Ammon's horn (tissue), 1 donor: ENCODE measurements around the gene ARHGEF1.

ENCODE experiments used
- DNase-seq: peaks from one replicate; pipeline ENCODE4 v3.0.0-alpha.2; 2016; ENCODE audit warnings: low spot score

Gene ARHGEF1

GRCh38 chr19:41882568-41883462 is at the start of gene ARHGEF1:
Gene ARHGEF1 (plus strand): TSS chr19:41883184. CDS start chr19:41888083, 4,899 bp downstream.
- DNase-seq: peak; percentile 35

GRCh38 chr19:41837981-41838708 is 44.8 kb upstream of the ARHGEF1 start:
- no peak for DNase-seq

- no peak for DNase-seq
These were observed 43.8 kb upstream of the ARHGEF1 start for GRCh38 chr19:41839211-41839610.

GRCh38 chr19:41843371-41843770 is 39.6 kb upstream of the ARHGEF1 start:
- DNase-seq: no peak

GRCh38 chr19:41844601-41845000 is 38.4 kb upstream of the ARHGEF1 start, which contains the start of gene LYPD4:
Gene LYPD4 (minus strand): TSS chr19:41844683. CDS start chr19:41839285, 5,398 bp downstream.
- DNase-seq: no peak

GRCh38 chr19:41845001-41845050 is 38.2 kb upstream of the ARHGEF1 start, which contains the start of gene DMRTC2:
Gene DMRTC2 (plus strand): TSS chr19:41845042. CDS start chr19:41847429, 2,387 bp downstream.
- no peak for DNase-seq

- no peak for DNase-seq
These were observed 37.9 kb upstream of the ARHGEF1 start for GRCh38 chr19:41845051-41845590.

- no peak for DNase-seq
These were observed 35.5 kb upstream of the ARHGEF1 start for GRCh38 chr19:41847351-41848105.

- no peak for DNase-seq
These were observed 34.3 kb upstream of the ARHGEF1 start for GRCh38 chr19:41848666-41849065.

GRCh38 chr19:41849067-41849466 is 33.9 kb upstream of the ARHGEF1 start:
- no peak for DNase-seq

GRCh38 chr19:41850381-41850780 is 32.6 kb upstream of the ARHGEF1 start:
- no peak for DNase-seq

GRCh38 chr19:41851456-41851855 is 31.5 kb upstream of the ARHGEF1 start:
- no peak for DNase-seq

GRCh38 chr19:41853344-41853743 is 29.6 kb upstream of the ARHGEF1 start:
- no peak for DNase-seq

GRCh38 chr19:41853768-41854167 is 29.2 kb upstream of the ARHGEF1 start:
- no peak for DNase-seq

- no peak for DNase-seq
These were observed 23.8 kb upstream of the ARHGEF1 start for GRCh38 chr19:41859213-41859617.

GRCh38 chr19:41859618-41860418 is 23.2 kb upstream of the ARHGEF1 start, which contains the start of gene RPS19:
Gene RPS19 (plus strand): TSS chr19:41860255. CDS start chr19:41860775, 520 bp downstream.
- peak; percentile 100 for DNase-seq

- no peak for DNase-seq
These were observed 22.4 kb upstream of the ARHGEF1 start for GRCh38 chr19:41860419-41861115.

- no peak for DNase-seq
These were observed 21.7 kb upstream of the ARHGEF1 start for GRCh38 chr19:41861116-41861768.

GRCh38 chr19:41861846-41862245 is 21.1 kb upstream of the ARHGEF1 start:
- DNase-seq: no peak

- no peak for DNase-seq
These were observed 20.5 kb upstream of the ARHGEF1 start for GRCh38 chr19:41862445-41862986.
